GM12878 (cell line): ENCODE results near the gene BRICD5.

ENCODE experiments used
- MAX ChIP-seq: IDR thresholded peaks from 2 replicates; pipeline ENCODE4 v1.6.1; 2012; ENCODE audit warnings: low read depth, low read length, improper control_type of control experiment
- SREBF2 ChIP-seq: IDR thresholded peaks from 2 replicates; pipeline ENCODE4 v1.6.1; 2012; ENCODE audit warnings: mild to moderate bottlenecking, low read length

- no peak for TF ChIP-seq SREBF2
- TF ChIP-seq MAX, result no peak
These were observed 42.6 kb upstream of the BRICD5 start for GRCh38 chr16:2253293-2253692.
